Neural progenitor cell (in vitro differentiated cells): ENCODE measurements around the gene OGFOD1. TPM values are rescaled to one million over a fixed set of nuclear protein-coding genes. Genes with fewer than 3 reads are reported as not detected.

ENCODE experiments used
- DNase-seq: peaks from one replicate; pipeline ENCODE4 v3.0.0-alpha.2; 2016; ENCODE audit warnings: low spot score
- H2AFZ ChIP-seq: fragments of 200-600 bp; sonication (generic); replicated peaks from 2 replicates; pipeline ENCODE4 v1.6.1; 2016; ENCODE audit warnings: antibody characterized with exemption
- H3F3A ChIP-seq: fragments of 200-600 bp; sonication (generic); 2 replicates; pipeline ENCODE4 v1.6.1; 2016; ENCODE audit warnings: antibody characterized with exemption, low read depth
- H3K27ac ChIP-seq: fragments of 200-600 bp; sonication (generic); 2 replicates; pipeline ENCODE4 v1.5.1; 2016; ENCODE audit warnings: mild to moderate bottlenecking
- H3K27me3 ChIP-seq: fragments of 200-600 bp; sonication (generic); 2 replicates; pipeline ENCODE4 v1.6.1; 2016; ENCODE audit warnings: mild to moderate bottlenecking, moderate library complexity
- H3K36me3 ChIP-seq: fragments of 200-600 bp; sonication (generic); 2 replicates; pipeline ENCODE4 v1.5.1; 2016
- H3K4me1 ChIP-seq: fragments of 200-600 bp; sonication (generic); 2 replicates; pipeline ENCODE4 v1.6.1; 2016; ENCODE audit warnings: mixed run types
- H3K4me2 ChIP-seq: fragments of 200-600 bp; sonication (generic); 2 replicates; pipeline ENCODE4 v1.6.1; 2016
- H3K4me3 ChIP-seq: fragments of 200-600 bp; sonication (generic); 2 replicates; pipeline ENCODE4 v1.5.1; 2016
- H3K79me2 ChIP-seq: fragments of 200-600 bp; sonication (generic); 2 replicates; pipeline ENCODE4 v1.6.1; 2016; ENCODE audit warnings: low read depth
- H3K9ac ChIP-seq: fragments of 200-600 bp; sonication (generic); 2 replicates; pipeline ENCODE4 v1.6.1; 2016
- H3K9me3 ChIP-seq: fragments of 200-600 bp; sonication (generic); 2 replicates; pipeline ENCODE4 v1.5.1; 2016; ENCODE audit warnings: low read depth
- H4K20me1 ChIP-seq: fragments of 200-600 bp; sonication (generic); 2 replicates; pipeline ENCODE4 v1.6.1; 2016; ENCODE audit warnings: low read depth
- H3K27ac Mint-ChIP-seq: 3 replicates; pipeline ENCODE4 v1.8.0; 2021; ENCODE audit warnings: mixed read lengths
- H3K27me3 Mint-ChIP-seq: 2 replicates; pipeline ENCODE4 v1.8.0; 2022; ENCODE audit warnings: low read depth, mild to moderate bottlenecking, inconsistent platforms, moderate library complexity, mixed read lengths; ENCODE audit not compliant: insufficient read depth
- H3K36me3 Mint-ChIP-seq: 3 replicates; pipeline ENCODE4 v1.8.0; 2021; ENCODE audit warnings: mixed read lengths
- H3K4me1 Mint-ChIP-seq: 3 replicates; pipeline ENCODE4 v1.8.0; 2021; ENCODE audit warnings: mixed read lengths
- H3K4me3 Mint-ChIP-seq: 3 replicates; pipeline ENCODE4 v1.8.0; 2021; ENCODE audit warnings: mild to moderate bottlenecking, moderate library complexity, mixed read lengths
- H3K9me3 Mint-ChIP-seq: 3 replicates; pipeline ENCODE4 v1.8.0; 2020; ENCODE audit warnings: mixed read lengths
- EZH2 ChIP-seq: fragments of 200-600 bp; sonication (generic); IDR thresholded peaks from 2 replicates; pipeline ENCODE4 v1.6.1; 2017; ENCODE audit warnings: antibody characterized with exemption, mild to moderate bottlenecking, moderate library complexity
- EZH2phosphoT487 ChIP-seq: fragments of 200-600 bp; sonication (generic); IDR thresholded peaks from 2 replicates; pipeline ENCODE4 v1.6.1; 2017; ENCODE audit warnings: antibody characterized with exemption
- total RNA-seq: library from RNA; depleted of rRNA; stranded (reverse); fragments of >200 nt; gene quantifications from 2 replicates; pipeline ENCODE4 v1.2.3, GENCODE V29; 2015; ENCODE audit warnings: low replicate concordance
- TF ChIP-seq, protein P1 (sequence below): fragments of 200-600 bp; sonication (generic); IDR thresholded peaks from 2 replicates; pipeline ENCODE4 v1.5.1; 2017; ENCODE audit warnings: antibody characterized with exemption, mild to moderate bottlenecking

OGFOD1 gene
- total RNA-seq, 1 donor from 2014 or later: 73.4 TPM

DNA sequence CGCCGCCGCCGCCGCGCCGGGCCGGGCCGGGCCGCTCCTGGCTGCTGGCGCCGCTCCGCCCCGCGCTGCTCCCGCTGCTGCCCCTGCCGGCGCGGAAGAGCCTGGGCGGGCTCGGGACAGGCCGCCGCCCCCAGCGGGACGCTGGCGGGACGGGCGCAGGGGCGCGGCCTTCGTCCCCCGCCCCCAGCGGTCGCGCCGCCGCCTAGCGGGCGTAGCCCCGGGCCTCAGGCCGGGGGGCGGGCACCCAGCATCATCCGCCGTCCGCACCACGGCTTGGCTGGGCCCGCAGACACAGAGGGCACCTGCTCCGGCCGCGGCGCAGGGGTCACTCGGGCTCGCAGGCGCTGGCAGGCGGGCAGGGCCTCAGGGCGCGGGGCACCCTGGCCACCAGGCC is 25.9 kb upstream of the OGFOD1 start, which contains the start of gene AMFR:
AMFR (minus strand) TSS at position 107 of the 394 bp plus-strand sequence. CDS start 218 bp downstream, outside the sequence.
- no peak within 1 kb of the TSS for H3K27ac ChIP-seq
- H2AFZ ChIP-seq: peak within 1 kb of the TSS; percentile 86
- H3K4me1 Mint-ChIP-seq: peaks cover 32% of the 10 kb centered on the region

DNA sequence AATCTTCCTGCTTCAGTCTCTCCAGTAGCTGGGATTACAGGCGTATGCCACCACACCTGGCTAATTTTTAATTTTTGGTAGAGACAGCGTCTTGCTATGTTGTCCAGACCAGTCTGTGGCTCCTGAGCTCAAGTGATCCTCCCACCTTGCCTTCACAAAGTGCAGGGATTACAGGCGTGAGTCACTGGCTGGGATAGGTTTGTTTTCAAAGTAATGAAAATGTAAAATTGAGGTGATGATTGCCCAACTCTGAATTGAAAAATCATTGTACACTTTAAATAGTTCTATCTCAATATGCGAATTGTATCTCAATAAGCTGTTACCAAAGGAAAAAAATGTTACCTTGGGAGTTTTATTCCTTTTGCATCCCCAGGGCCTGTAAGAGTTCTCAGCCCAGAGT is 24.8 kb upstream of the OGFOD1 start:
- Histone ChIP-seq H3K9ac (no peak overlapping the region), H3K27me3 (peaks cover 15% of the 10 kb centered on the region), H3K4me2 (no peak overlapping the region), H3K9me3 (no peaks in the 10 kb centered on the region), H2AFZ (no peak overlapping the region), H3K79me2 (peaks cover 32% of the 10 kb centered on the region), H3K27ac (no peak overlapping the region), H3K36me3 (no peaks in the 10 kb centered on the region), H3K4me3 (no peak overlapping the region), H4K20me1 (peaks cover 50% of the 10 kb centered on the region), H3K4me1 (peaks cover 21% of the 10 kb centered on the region), H3F3A (peaks cover 36% of the 10 kb centered on the region)
- TF ChIP-seq EZH2phosphoT487 (no peak), EZH2 (no peak)
- TF ChIP-seq, protein P1, sequence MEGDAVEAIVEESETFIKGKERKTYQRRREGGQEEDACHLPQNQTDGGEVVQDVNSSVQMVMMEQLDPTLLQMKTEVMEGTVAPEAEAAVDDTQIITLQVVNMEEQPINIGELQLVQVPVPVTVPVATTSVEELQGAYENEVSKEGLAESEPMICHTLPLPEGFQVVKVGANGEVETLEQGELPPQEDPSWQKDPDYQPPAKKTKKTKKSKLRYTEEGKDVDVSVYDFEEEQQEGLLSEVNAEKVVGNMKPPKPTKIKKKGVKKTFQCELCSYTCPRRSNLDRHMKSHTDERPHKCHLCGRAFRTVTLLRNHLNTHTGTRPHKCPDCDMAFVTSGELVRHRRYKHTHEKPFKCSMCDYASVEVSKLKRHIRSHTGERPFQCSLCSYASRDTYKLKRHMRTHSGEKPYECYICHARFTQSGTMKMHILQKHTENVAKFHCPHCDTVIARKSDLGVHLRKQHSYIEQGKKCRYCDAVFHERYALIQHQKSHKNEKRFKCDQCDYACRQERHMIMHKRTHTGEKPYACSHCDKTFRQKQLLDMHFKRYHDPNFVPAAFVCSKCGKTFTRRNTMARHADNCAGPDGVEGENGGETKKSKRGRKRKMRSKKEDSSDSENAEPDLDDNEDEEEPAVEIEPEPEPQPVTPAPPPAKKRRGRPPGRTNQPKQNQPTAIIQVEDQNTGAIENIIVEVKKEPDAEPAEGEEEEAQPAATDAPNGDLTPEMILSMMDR: no peak
- H3K9me3 Mint-ChIP-seq: no peaks in the 10 kb centered on the region
- H3K27ac Mint-ChIP-seq: no peak overlapping the region
- H3K36me3 Mint-ChIP-seq: peaks cover 9% of the 10 kb centered on the region
- peaks cover 30% of the 10 kb centered on the region for H3K4me1 Mint-ChIP-seq
- peak overlapping the region; percentile 86 for H3K4me3 Mint-ChIP-seq
- no peak for DNase-seq
- H3K27me3 Mint-ChIP-seq: peaks cover 5% of the 10 kb centered on the region

More for the DNA sequence above, 25.9 kb upstream of the OGFOD1 start, which contains the start of gene AMFR:
- Mint-ChIP-seq H3K27me3 (peaks cover 5% of the 10 kb centered on the region), H3K4me3 (peak within 1 kb of the TSS; percentile 99), H3K9me3 (no peaks in the 10 kb centered on the region), H3K36me3 (peaks cover 3% of the 10 kb centered on the region), H3K27ac (peak within 1 kb of the TSS; percentile 95)
- peaks cover 21% of the 10 kb centered on the region for H3K4me1 ChIP-seq
- no peaks in the 10 kb centered on the region for H3K9me3 ChIP-seq
- no peaks in the 10 kb centered on the region for H3K36me3 ChIP-seq
- H3K4me2 ChIP-seq: peak within 1 kb of the TSS; percentile 88
- peaks cover 44% of the 10 kb centered on the region for H3K79me2 ChIP-seq
- H3F3A ChIP-seq: peaks cover 39% of the 10 kb centered on the region
- peaks cover 54% of the 10 kb centered on the region for H4K20me1 ChIP-seq
- peak within 1 kb of the TSS; percentile 54 for H3K9ac ChIP-seq
- TF ChIP-seq, protein P1: peak; percentile 45
- no peak for TF ChIP-seq EZH2phosphoT487
- peak; percentile 95 for DNase-seq
- peaks cover 15% of the 10 kb centered on the region for H3K27me3 ChIP-seq
- H3K4me3 ChIP-seq: peak within 1 kb of the TSS; percentile 93

DNA sequence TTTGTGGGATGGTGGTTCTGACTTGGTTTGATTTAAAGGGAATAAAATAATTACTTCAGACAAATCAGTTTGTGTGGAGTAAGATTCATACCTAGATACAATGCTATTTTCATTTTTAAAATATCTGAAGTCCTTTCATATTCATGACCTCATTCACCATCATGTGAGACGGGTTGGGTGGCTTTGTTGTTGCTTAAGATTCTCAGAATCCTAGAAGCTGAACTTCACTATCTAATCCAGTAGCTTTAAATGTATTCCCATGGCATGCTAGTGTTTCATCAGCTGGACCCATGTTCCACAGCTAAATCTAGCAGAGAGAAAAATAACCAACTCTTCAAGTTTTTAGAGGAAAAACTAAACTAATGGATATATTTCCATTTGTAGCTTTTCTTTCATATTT is 23.3 kb upstream of the OGFOD1 start:
- Mint-ChIP-seq H3K36me3 (peaks cover 12% of the 10 kb centered on the region), H3K27ac (no peak overlapping the region)
- TF ChIP-seq, protein P1: no peak
- TF ChIP-seq EZH2phosphoT487: no peak

More for the DNA sequence above, 23.3 kb upstream of the OGFOD1 start:
- no peak overlapping the region for H3K27ac ChIP-seq
- no peak overlapping the region for H3K4me3 Mint-ChIP-seq
- DNase-seq: no peak
- peaks cover 14% of the 10 kb centered on the region for H3K27me3 ChIP-seq
- peaks cover 17% of the 10 kb centered on the region for H3K79me2 ChIP-seq
- no peak overlapping the region for H3K4me3 ChIP-seq
- H3K9ac ChIP-seq: no peak overlapping the region
- no peak overlapping the region for H3K4me2 ChIP-seq
- H4K20me1 ChIP-seq: peaks cover 46% of the 10 kb centered on the region
- no peaks in the 10 kb centered on the region for H3K9me3 Mint-ChIP-seq
- H3K4me1 ChIP-seq: peaks cover 12% of the 10 kb centered on the region
- peaks cover 3% of the 10 kb centered on the region for H3K27me3 Mint-ChIP-seq
- H3K9me3 ChIP-seq: no peaks in the 10 kb centered on the region
- H3K4me1 Mint-ChIP-seq: peaks cover 17% of the 10 kb centered on the region
- no peaks in the 10 kb centered on the region for H3K36me3 ChIP-seq
- H2AFZ ChIP-seq: no peak overlapping the region
- peaks cover 36% of the 10 kb centered on the region for H3F3A ChIP-seq
